Endodermal cell (in vitro differentiated cells): Measurements from ENCODE around the gene NCBP1. TPM values are rescaled to one million over a fixed set of nuclear protein-coding genes. Genes with fewer than 3 reads are reported as not detected.
A peak's percentile ranks its signal among the peaks of the same experiment; 100 is the strongest.

ENCODE experiments used
- DNase-seq: peaks from one replicate; pipeline ENCODE4 v3.0.0-alpha.2; 2017
- H3K27ac ChIP-seq: 2 replicates; pipeline ENCODE4 v1.5.1; 2013; ENCODE audit warnings: mild to moderate bottlenecking, low read depth, low read length, moderate library complexity
- H3K27me3 ChIP-seq: 2 replicates; pipeline ENCODE4 v1.6.1; 2013; ENCODE audit warnings: mild to moderate bottlenecking, low read length, moderate library complexity; ENCODE audit not compliant: insufficient read depth, control insufficient read depth, poor library complexity, severe bottlenecking
- H3K36me3 ChIP-seq: 2 replicates; pipeline ENCODE4 v1.7.0; 2013; ENCODE audit warnings: mild to moderate bottlenecking, low read length, moderate library complexity; ENCODE audit not compliant: control insufficient read depth, insufficient read depth
- H3K4me1 ChIP-seq: one replicate; pipeline ENCODE4 v1.7.0; 2013; ENCODE audit warnings: low read length; ENCODE audit not compliant: control insufficient read depth, insufficient read depth
- H3K4me3 ChIP-seq: 2 replicates; pipeline ENCODE4 v1.5.1; 2013; ENCODE audit warnings: mild to moderate bottlenecking, low read length, moderate library complexity
- H3K9ac ChIP-seq: 2 replicates; pipeline ENCODE4 v1.6.1; 2013; ENCODE audit warnings: mild to moderate bottlenecking, low read length, moderate library complexity; ENCODE audit not compliant: poor library complexity, severe bottlenecking; ENCODE audit errors: extremely low read depth
- H3K9me3 ChIP-seq: 2 replicates; pipeline ENCODE4 v1.6.1; 2013; ENCODE audit warnings: mild to moderate bottlenecking, low read length, moderate library complexity; ENCODE audit not compliant: control insufficient read depth
- H3K27ac Mint-ChIP-seq: 2 replicates; pipeline ENCODE4 v1.8.0; 2020; ENCODE audit warnings: mixed read lengths
- H3K27me3 Mint-ChIP-seq: 2 replicates; pipeline ENCODE4 v1.8.0; 2021; ENCODE audit warnings: mild to moderate bottlenecking, mixed read lengths; ENCODE audit not compliant: insufficient read depth
- H3K36me3 Mint-ChIP-seq: 2 replicates; pipeline ENCODE4 v1.8.0; 2020; ENCODE audit warnings: low read depth, mixed read lengths
- H3K4me1 Mint-ChIP-seq: 2 replicates; pipeline ENCODE4 v1.8.0; 2020; ENCODE audit warnings: mixed read lengths
- H3K4me3 Mint-ChIP-seq: 2 replicates; pipeline ENCODE4 v1.8.0; 2020; ENCODE audit warnings: mild to moderate bottlenecking, moderate library complexity, mixed read lengths
- H3K9me3 Mint-ChIP-seq: 2 replicates; pipeline ENCODE4 v1.8.0; 2020; ENCODE audit warnings: mild to moderate bottlenecking, mixed read lengths
- CTCF ChIP-seq: fragments of 200-600 bp; sonication (generic); conservative IDR thresholded peaks from 2 replicates; pipeline ENCODE4 v1.5.0; 2021; ENCODE audit warnings: antibody characterized with exemption, mild to moderate bottlenecking
- WGBS, 2 experiments: methylation state at CpG; one replicate each; pipeline versions ENCODE4 v1.1.5 to v1.1.7; 2013; ENCODE audit warnings: missing lambda C conversion rate in 2 of 2, mixed read lengths in 1 of 2; ENCODE audit not compliant: insufficient coverage in 1 of 2, insufficient read length in 1 of 2; 5-methylcytosine and 5-hydroxymethylcytosine counted together
- total RNA-seq, 2 donors: library from RNA; stranded (reverse); fragmentation: NEBNext Ultra II Directional in 1 of 2; extraction: Animal tissue kit (Norgen Biotek cat#: 25700) in 1 of 2; gene quantifications; 2 replicates in 1 of 2; 3 replicates in 1 of 2; pipeline ENCODE4 v1.2.1, GENCODE V29; 2021

The NCBP1 gene
- total RNA-seq, 2 donors from 2014 or later, result 47.0 to 51.7 TPM

DNA sequence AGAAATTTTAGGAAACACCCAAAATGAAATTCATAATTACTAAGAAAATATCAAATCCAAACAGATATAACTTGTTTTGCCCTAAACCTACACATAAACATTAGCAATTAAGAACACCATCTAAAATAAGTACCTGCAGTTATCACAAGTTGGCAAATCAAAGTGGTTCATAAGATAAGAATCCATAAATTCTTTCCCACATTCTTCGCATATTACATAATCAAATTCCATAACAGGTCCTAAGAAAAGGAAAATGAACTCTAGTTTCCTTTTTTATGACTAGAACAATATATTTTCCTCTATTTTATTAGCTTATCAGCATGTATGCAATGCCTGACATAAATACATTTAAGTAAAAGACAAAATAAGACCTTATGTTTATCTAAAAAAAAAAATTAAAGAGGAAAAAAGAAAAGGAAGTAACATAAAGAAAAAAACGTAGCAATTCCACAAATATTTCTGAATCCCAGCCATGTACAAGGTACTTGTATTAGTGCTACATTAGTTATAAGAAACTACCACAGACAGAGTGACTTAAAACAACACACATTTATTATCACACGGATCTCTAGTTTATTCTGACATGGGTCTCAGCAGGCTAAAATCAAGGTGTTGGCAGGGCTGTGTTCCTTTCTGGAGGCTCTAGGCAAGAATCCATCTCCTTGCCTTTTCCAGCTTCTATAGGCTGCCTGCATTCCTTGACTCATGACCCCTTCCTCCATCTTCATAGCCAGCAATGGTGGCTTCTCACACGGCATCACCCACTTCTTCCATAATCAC lies 56.0 kb downstream of the NCBP1 start:
- TF ChIP-seq CTCF, result no peak
- H3K9me3 ChIP-seq, result no peaks in the 10 kb centered on the region
- peaks cover 30% of the 10 kb centered on the region for H3K36me3 ChIP-seq
- WGBS, 2 experiments, result 54 to 62% methylated on average over 3 of the region's 4 CpGs
- no peak overlapping the region for H3K4me3 Mint-ChIP-seq
- peaks cover 23% of the 10 kb centered on the region for H3K36me3 Mint-ChIP-seq
- no peak overlapping the region for H3K4me3 ChIP-seq
- no peak overlapping the region for H3K9ac ChIP-seq
- H3K27me3 Mint-ChIP-seq, result no peaks in the 10 kb centered on the region
- peaks cover 4% of the 10 kb centered on the region for H3K4me1 ChIP-seq
- H3K4me1 Mint-ChIP-seq, result peaks cover 13% of the 10 kb centered on the region
- no peak for DNase-seq
- no peak overlapping the region for H3K27ac ChIP-seq
- H3K27ac Mint-ChIP-seq, result no peak overlapping the region
- no peaks in the 10 kb centered on the region for H3K9me3 Mint-ChIP-seq
- no peaks in the 10 kb centered on the region for H3K27me3 ChIP-seq

DNA sequence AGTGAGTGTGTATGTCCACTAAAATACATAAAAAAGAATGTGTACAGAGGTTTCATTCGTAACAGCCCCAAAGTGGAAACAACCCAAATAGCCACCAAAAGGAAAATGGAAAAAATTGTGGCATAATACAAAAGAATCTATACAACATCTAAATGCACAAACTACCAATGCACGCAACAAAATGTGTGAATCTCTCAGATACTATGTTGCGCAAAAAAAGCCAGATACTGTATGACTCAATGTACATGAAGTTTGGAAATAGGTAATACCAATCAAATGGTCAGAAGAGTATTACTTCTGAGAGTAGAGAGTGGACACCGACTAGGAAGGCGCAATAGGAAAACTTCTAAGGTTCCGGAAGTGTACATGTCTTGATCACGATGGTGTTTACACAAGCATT lies 61.1 kb downstream of the NCBP1 start:
- peaks cover 2% of the 10 kb centered on the region for H3K27me3 Mint-ChIP-seq
- H3K27ac Mint-ChIP-seq, result no peak overlapping the region
- Histone ChIP-seq H3K36me3 (no peaks in the 10 kb centered on the region), H3K9ac (no peak overlapping the region), H3K27ac (no peak overlapping the region), H3K9me3 (no peaks in the 10 kb centered on the region), H3K4me1 (peaks cover 10% of the 10 kb centered on the region), H3K4me3 (no peak overlapping the region), H3K27me3 (no peaks in the 10 kb centered on the region)
- no peak overlapping the region for H3K4me3 Mint-ChIP-seq
- WGBS, 2 experiments, result 94 to 100% methylated on average over 3 to 7 of the region's 7 CpGs
- no peak for DNase-seq
- H3K36me3 Mint-ChIP-seq, result peaks cover 11% of the 10 kb centered on the region
- no peaks in the 10 kb centered on the region for H3K9me3 Mint-ChIP-seq
- no peak for TF ChIP-seq CTCF
- H3K4me1 Mint-ChIP-seq, result peaks cover 26% of the 10 kb centered on the region

DNA sequence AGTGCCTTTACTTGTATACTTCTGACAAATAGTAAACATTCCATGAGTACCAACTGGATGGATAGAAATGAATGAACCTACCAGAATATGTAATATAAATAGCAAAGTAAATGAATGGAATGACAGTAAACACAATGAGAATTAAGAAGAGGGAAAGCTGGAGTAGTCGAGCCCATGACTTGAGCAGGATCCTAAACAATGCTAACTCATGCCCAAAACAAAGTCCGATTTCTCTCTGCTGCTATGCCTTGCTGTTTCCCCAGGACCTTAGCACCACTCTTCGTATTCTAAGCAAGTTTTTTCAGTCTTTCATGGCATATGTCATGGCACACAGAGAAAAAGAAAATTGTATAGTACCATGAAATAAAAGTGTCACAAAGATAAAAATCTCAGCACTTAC lies 61.8 kb downstream of the NCBP1 start:
- Mint-ChIP-seq H3K4me3 (no peak overlapping the region), H3K36me3 (peaks cover 6% of the 10 kb centered on the region), H3K27me3 (peaks cover 4% of the 10 kb centered on the region), H3K27ac (no peak overlapping the region), H3K4me1 (peaks cover 31% of the 10 kb centered on the region), H3K9me3 (no peaks in the 10 kb centered on the region)
- H3K9me3 ChIP-seq, result no peaks in the 10 kb centered on the region
- H3K27ac ChIP-seq, result no peak overlapping the region
- peaks cover 10% of the 10 kb centered on the region for H3K4me1 ChIP-seq
- H3K36me3 ChIP-seq, result no peaks in the 10 kb centered on the region
- DNase-seq, result no peak
- 83 to 94% methylated on average over 3 of the region's 3 CpGs for WGBS, 2 experiments
- H3K9ac ChIP-seq, result no peak overlapping the region
- H3K4me3 ChIP-seq, result peak overlapping the region; percentile 91
- TF ChIP-seq CTCF, result no peak
- no peaks in the 10 kb centered on the region for H3K27me3 ChIP-seq
